Activated B cell treated with CpG ODN at 0.5 μM for 24 hours (primary cell): Measurements from ENCODE around the gene NFS1. TPM values are rescaled to one million over a fixed set of nuclear protein-coding genes. Genes with fewer than 3 reads are reported as not detected.
"Not testable (repeated sequence)": the region's sequence is repeated elsewhere in the genome, so short reads cannot be mapped to it uniquely, and the experiment has no call there.

Experiments used
- ATAC-seq: fragments of 200-7000 bp; cut with Tn5 transposase; one replicate; pipeline ENCODE4 v1.10.0; 2021; ENCODE audit warnings: low read depth, mild to moderate bottlenecking, moderate library complexity
- CTCF ChIA-PET: fragments of 350-600 bp; sonication (Branson Sonifier 250); formaldehyde crosslinking; loops from one replicate; lab custom pipeline; 2021; ENCODE audit warnings: antibody characterized with exemption; lab: Charles Lee
- POLR2A ChIA-PET: fragments of 350-600 bp; sonication (Branson Sonifier 250); formaldehyde crosslinking; loops from one replicate; lab custom pipeline; 2021; ENCODE audit warnings: antibody characterized with exemption; lab: Charles Lee
- DNase-seq: peaks from one replicate; pipeline ENCODE4 v3.0.0; 2022
- H3K27ac Mint-ChIP-seq: one replicate; pipeline ENCODE4 v1.8.0; 2020; ENCODE audit warnings: mixed read lengths
- H3K27me3 Mint-ChIP-seq: one replicate; pipeline ENCODE4 v1.8.0; 2021; ENCODE audit warnings: mixed read lengths
- H3K36me3 Mint-ChIP-seq: one replicate; pipeline ENCODE4 v1.8.0; 2021; ENCODE audit warnings: low read depth, mixed read lengths
- H3K4me1 Mint-ChIP-seq: one replicate; pipeline ENCODE4 v1.8.0; 2021; ENCODE audit warnings: mixed read lengths
- H3K4me3 Mint-ChIP-seq: one replicate; pipeline ENCODE4 v1.8.0; 2020; ENCODE audit warnings: mild to moderate bottlenecking, mixed read lengths
- H3K9me3 Mint-ChIP-seq: one replicate; pipeline ENCODE4 v1.8.0; 2020; ENCODE audit warnings: mixed read lengths
- intact Hi-C: fragments of 100-400 bp; cut with micrococcal nuclease; formaldehyde crosslinking; loops from one replicate; pipeline ENCODE4 v1.15.1; 2024
- total RNA-seq: library from RNA; stranded (reverse); gene quantifications from 2 replicates; pipeline ENCODE4 v1.2.3, GENCODE V29; 2022
- TF ChIP-seq, protein P1 (sequence below): fragments of 200-600 bp; IDR thresholded peaks from one replicate; pipeline ENCODE4 v1.8.0; 2022; ENCODE audit warnings: antibody characterized with exemption, mild to moderate bottlenecking

The NFS1 gene
- total RNA-seq, 1 donor from 2014 or later, result 30.6 TPM

DNA sequence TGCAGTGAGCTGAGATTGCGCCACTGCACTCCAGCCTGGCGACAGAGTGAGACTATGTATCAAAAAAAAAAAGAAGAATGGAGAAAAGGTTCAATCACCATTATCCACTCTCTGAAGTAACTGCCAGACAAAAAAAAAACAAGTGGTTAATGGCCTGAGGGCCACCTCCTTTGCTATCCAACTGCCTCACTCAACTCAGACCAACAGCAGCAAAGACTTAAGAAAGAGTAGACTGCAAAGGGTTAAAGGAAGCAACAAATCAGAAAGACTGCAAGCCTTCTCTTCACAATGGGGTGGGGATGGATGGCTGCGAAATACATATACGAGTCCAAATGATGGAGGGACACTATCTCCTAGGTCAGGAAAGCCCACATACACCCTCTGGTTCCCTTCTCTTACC lies 3.2 kb downstream of the NFS1 start:
- no peak for ATAC-seq
- ChIA-PET POLR2A (interaction anchor here (0.6 to 0.7 kb wide), 2 partner anchors 77 to 207 kb away, joined by 3 to 4 read pairs; no protein-coding TSS in a partner anchor), CTCF (interaction anchor here (0.7 kb wide), 1 partner anchor 228 kb away, joined by 4 read pairs; no protein-coding TSS in a partner anchor)

DNA sequence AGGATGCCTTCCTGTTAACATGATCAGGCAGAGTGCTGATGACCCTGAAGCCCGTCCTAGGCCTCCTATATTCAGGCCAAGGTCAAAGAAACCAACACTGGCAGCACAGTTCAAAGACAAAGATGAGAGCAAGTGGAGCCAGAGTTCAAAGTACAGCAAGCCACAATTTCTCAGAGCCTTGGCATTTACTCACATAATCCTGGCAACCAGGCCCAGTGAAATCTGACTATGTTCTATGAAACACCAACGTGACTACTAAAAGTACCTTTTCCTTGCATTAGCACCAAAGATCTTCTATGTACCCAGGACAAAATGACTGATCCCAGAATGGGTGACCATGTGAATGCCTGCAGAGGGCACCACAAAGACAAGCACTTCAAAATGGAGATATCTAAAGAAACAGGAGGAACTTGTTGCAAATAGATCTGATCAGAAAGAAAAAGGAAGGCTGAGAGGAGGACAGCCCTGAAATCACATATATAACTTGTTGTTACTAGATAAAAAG lies 3.9 kb downstream of the NFS1 start:
- H3K4me1 Mint-ChIP-seq, result peaks cover 23% of the 10 kb centered on the region
- H3K27ac Mint-ChIP-seq, result no peak overlapping the region
- POLR2A ChIA-PET, result interaction anchor here (0.7 kb wide), 1 partner anchor 76 kb away, joined by 3 read pairs; no protein-coding TSS in a partner anchor
- H3K27me3 Mint-ChIP-seq, result no peaks in the 10 kb centered on the region
- CTCF ChIA-PET, result interaction anchor here (0.7 kb wide), 1 partner anchor 228 kb away, joined by 4 read pairs; no protein-coding TSS in a partner anchor
- H3K4me3 Mint-ChIP-seq, result no peak overlapping the region
- TF ChIP-seq, protein P1, sequence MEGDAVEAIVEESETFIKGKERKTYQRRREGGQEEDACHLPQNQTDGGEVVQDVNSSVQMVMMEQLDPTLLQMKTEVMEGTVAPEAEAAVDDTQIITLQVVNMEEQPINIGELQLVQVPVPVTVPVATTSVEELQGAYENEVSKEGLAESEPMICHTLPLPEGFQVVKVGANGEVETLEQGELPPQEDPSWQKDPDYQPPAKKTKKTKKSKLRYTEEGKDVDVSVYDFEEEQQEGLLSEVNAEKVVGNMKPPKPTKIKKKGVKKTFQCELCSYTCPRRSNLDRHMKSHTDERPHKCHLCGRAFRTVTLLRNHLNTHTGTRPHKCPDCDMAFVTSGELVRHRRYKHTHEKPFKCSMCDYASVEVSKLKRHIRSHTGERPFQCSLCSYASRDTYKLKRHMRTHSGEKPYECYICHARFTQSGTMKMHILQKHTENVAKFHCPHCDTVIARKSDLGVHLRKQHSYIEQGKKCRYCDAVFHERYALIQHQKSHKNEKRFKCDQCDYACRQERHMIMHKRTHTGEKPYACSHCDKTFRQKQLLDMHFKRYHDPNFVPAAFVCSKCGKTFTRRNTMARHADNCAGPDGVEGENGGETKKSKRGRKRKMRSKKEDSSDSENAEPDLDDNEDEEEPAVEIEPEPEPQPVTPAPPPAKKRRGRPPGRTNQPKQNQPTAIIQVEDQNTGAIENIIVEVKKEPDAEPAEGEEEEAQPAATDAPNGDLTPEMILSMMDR, result no peak
- no peaks in the 10 kb centered on the region for H3K9me3 Mint-ChIP-seq
- intact Hi-C loops, result loop anchor here (10.0 kb wide), 1 partner anchor 190 kb away; no protein-coding TSS in a partner anchor
- DNase-seq, result no peak
- H3K36me3 Mint-ChIP-seq, result peaks cover 59% of the 10 kb centered on the region
- ATAC-seq, result no peak

More for the DNA sequence above, 3.2 kb downstream of the NFS1 start:
- Mint-ChIP-seq H3K4me3 (no peak overlapping the region), H3K4me1 (peaks cover 27% of the 10 kb centered on the region), H3K27me3 (no peaks in the 10 kb centered on the region), H3K27ac (no peak overlapping the region), H3K9me3 (no peaks in the 10 kb centered on the region), H3K36me3 (peaks cover 58% of the 10 kb centered on the region)
- no peak for DNase-seq
- TF ChIP-seq, protein P1, result no peak
- intact Hi-C loops, result loop anchor here (10.0 kb wide), 1 partner anchor 189 kb away; no protein-coding TSS in a partner anchor

DNA sequence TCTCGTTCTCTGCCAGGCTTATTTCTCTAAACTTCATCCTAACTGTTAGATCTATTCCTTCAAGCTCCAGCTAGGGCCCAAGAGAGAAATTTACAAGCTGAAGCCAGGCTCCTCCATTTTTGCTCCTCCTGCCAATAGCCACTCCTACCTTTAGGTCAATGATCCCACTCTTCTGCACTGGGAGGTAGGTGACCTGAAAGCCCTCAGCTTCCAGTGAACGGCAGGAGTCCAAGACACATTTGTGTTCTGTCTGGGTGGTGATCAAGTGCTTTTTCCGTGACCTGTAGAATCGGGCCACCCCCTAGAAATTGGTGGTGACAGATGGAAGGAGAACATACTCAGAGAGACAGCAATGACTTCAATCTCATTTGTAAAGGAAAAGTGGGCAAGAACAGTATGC lies 8.9 kb downstream of the NFS1 start:
- ChIA-PET CTCF (no interaction called here), POLR2A (interaction anchor here (1.3 kb wide), 1 partner anchor 52 kb away, joined by 4 read pairs; the partner anchor contains the start of gene RBM39)
- no peaks in the 10 kb centered on the region for H3K9me3 Mint-ChIP-seq
- H3K4me3 Mint-ChIP-seq, result no peak overlapping the region
- no peak for ATAC-seq
- no peaks in the 10 kb centered on the region for H3K4me1 Mint-ChIP-seq
- H3K27me3 Mint-ChIP-seq, result no peaks in the 10 kb centered on the region
- peaks cover 58% of the 10 kb centered on the region for H3K36me3 Mint-ChIP-seq
- intact Hi-C loops, result loop anchor here (10.0 kb wide), 1 partner anchor 195 kb away; no protein-coding TSS in a partner anchor
- H3K27ac Mint-ChIP-seq, result no peak overlapping the region
- TF ChIP-seq, protein P1, result no peak
- no peak for DNase-seq

DNA sequence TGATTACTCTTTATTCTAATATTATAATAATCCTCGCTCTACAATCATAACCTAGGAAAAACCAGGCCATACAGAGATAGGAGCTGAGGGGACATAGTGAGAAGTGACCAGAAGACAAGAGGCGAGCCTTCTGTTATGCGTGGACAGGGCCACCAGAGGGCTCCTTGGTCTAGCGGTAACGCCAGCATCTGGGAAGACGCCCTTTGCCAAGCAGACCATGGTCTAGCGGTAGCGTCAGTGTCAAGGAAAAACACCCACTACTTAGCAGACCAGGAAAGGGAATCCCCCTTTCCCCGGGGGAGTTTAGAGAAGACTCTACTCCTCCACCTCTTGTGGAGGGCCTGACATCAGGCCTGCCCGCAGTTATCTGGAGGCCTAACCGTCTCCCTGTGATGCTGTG lies 12.3 kb downstream of the NFS1 start:
- POLR2A ChIA-PET, result interaction anchor here (0.6 kb wide), 2 partner anchors 53 to 111 kb away, joined by 5 to 7 read pairs; no protein-coding TSS in a partner anchor
- H3K27me3 Mint-ChIP-seq, H3K4me1 Mint-ChIP-seq, ATAC-seq, CTCF ChIA-PET, intact Hi-C loops, H3K4me3 Mint-ChIP-seq, DNase-seq, H3K9me3 Mint-ChIP-seq, H3K27ac Mint-ChIP-seq: not testable (repeated sequence)
- peaks cover 43% of the 10 kb centered on the region for H3K36me3 Mint-ChIP-seq

DNA sequence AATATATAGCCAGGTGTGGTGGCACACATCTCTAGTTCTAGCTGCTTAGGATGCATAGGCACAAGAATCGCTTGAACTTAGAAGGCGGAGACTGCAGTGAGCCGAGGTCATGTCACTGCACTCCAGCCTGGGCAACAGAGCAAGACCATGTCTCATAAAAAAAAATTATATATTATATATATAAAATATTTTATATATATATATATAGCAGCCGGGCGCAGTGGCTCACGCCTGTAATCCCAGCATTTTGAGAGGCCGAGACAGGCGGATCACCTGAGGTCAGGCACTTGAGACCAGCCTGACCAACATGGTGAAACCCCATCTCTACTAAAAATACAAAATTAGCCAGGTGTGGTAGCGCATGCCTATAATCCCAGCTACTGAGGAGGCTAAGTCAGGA lies 13.8 kb downstream of the NFS1 start:
- CTCF ChIA-PET, H3K9me3 Mint-ChIP-seq, H3K27ac Mint-ChIP-seq, H3K27me3 Mint-ChIP-seq, ATAC-seq, H3K4me1 Mint-ChIP-seq, H3K4me3 Mint-ChIP-seq, DNase-seq, intact Hi-C loops: not testable (repeated sequence)
- POLR2A ChIA-PET, result interaction anchor here (0.6 to 0.7 kb wide), 2 partner anchors 26 to 95 kb away, joined by 5 to 6 read pairs; no protein-coding TSS in a partner anchor
- H3K36me3 Mint-ChIP-seq, result peaks cover 46% of the 10 kb centered on the region

DNA sequence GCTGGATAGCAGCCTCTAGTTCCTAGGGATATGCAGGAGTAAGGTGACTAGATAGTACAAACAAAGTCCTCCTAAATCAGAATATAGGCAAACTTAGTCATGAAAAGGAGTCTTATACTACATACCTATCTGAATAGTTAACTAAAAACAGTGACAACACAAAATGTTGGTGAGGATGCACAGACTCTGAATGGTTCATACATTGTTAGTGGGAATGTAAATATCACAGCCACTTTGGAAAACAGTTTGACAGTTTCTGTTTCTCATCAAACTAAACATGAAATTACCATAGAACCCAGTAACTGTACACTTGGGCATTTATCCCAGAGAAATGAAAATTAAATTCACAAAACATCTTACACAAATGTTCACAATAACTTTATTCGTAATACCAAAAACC lies 17.2 kb downstream of the NFS1 start:
- no peaks in the 10 kb centered on the region for H3K27me3 Mint-ChIP-seq
- H3K4me1 Mint-ChIP-seq, result peaks cover 14% of the 10 kb centered on the region
- H3K36me3 Mint-ChIP-seq, result peaks cover 33% of the 10 kb centered on the region
- DNase-seq (no peak), ATAC-seq (no peak)
- CTCF ChIA-PET, result no interaction called here
- H3K27ac Mint-ChIP-seq, result no peak overlapping the region
- no peak overlapping the region for H3K4me3 Mint-ChIP-seq
- intact Hi-C loops, result no loop called here
- no peaks in the 10 kb centered on the region for H3K9me3 Mint-ChIP-seq
- TF ChIP-seq, protein P1, result no peak
- POLR2A ChIA-PET, result no interaction called here
